GM12874 (cell line): Measurements from ENCODE around the gene CLCN2.

Experiments
- TF ChIP-seq, protein P1 (sequence below): IDR thresholded peaks from 2 replicates; pipeline ENCODE4 v1.5.1; 2011; ENCODE audit warnings: low read depth, mild to moderate bottlenecking, control low read depth, low read length, moderate library complexity; ENCODE audit not compliant: insufficient read depth

CLCN2 gene

DNA sequence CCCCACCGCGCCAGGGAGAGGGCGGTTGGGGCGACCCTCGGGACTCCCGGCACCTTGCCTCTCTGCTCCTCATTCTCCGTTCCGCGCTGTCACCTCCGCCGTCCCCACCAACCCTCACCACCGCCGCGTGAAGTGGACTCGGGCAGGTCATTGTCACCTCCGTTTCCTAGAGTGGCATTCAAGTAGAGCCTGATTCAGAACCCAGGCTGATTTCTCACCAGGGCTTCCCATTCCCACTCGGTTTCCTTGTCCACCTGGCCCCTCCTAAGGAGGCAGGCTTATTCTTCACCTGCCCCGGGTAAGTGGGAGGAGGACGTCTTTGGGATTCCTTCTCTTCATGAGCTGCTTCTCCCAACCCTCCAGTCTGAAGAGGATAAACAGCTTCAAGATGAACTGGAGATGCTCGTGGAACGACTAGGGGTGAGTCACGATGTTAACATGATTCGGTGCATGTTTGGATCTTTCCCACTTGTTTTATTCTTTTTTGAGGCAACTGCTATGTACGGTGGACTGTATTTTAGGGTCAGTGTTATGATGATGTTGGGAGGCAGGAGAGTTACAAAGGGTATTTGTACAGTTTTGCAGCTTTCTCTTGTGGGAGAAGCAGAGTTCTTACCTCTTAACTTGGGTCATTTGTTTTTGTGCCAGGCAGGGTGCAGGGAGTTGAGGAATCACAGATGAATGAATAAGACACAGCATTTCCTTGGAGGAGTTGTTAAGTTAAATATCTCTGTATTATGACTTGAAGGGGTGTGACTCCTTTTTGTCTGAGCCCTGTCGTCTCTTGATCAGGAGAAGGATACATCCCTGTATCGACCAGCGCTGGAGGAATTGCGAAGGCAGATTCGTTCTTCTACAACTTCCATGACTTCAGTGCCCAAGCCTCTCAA is 61.7 kb downstream of the CLCN2 start:
- TF ChIP-seq, protein P1, sequence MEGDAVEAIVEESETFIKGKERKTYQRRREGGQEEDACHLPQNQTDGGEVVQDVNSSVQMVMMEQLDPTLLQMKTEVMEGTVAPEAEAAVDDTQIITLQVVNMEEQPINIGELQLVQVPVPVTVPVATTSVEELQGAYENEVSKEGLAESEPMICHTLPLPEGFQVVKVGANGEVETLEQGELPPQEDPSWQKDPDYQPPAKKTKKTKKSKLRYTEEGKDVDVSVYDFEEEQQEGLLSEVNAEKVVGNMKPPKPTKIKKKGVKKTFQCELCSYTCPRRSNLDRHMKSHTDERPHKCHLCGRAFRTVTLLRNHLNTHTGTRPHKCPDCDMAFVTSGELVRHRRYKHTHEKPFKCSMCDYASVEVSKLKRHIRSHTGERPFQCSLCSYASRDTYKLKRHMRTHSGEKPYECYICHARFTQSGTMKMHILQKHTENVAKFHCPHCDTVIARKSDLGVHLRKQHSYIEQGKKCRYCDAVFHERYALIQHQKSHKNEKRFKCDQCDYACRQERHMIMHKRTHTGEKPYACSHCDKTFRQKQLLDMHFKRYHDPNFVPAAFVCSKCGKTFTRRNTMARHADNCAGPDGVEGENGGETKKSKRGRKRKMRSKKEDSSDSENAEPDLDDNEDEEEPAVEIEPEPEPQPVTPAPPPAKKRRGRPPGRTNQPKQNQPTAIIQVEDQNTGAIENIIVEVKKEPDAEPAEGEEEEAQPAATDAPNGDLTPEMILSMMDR = no peak

DNA sequence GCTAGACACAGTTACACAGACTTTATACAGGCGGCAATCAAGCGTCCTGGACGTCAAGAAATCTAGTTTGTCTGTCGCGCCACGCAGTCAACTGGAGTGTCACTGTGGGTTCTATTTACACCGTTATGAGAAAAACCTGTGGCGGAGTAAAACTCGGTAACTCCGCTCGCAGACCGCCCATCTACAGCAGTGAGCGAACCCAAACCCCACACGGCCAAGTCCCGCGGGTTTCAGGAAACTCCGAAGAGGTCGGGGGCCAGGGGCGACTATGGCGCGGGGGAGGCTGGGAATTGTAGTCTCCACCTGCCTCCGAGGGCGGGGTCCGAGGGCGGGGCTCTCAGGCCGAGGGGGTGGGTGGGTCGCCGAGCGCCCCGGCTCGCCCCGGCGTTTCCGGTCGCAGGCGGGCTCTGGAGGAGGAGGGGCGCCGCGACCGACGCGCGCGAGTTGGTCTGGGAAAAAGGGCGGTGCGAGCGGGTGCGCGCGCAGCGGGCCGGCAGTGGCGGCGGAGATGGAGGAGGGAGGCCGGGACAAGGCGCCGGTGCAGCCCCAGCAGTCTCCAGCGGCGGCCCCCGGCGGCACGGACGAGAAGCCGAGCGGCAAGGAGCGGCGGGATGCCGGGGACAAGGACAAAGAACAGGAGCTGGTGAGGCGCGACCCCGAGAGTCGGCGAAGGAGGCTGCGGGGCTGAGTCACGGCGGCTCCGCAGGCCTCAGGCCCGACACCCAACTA is 62.5 kb downstream of the CLCN2 start, which contains the start of gene PSMD2:
Gene PSMD2 (plus strand): TSS at position 483 of the 729 bp plus-strand sequence. CDS start 26 bp downstream, at position 509.
- TF ChIP-seq, protein P1 = no peak

DNA sequence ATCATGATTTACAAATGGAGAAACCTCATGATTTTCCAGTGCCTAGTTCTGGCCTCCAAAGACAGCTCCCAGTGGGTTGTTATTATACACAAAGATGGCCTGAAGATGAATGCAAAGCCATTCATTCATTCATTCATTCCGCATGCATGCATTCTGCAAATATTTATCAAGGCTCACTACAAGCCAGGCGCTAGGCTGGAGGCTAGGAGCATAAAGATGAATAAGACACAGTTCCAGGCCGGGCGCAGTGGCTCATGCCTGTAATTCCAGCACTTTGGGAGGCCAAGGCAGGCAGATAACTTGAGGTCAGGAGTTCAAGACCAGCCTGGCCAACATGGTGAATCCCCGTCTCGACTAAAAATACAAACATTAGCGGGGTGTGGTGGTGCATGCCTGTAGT is 64.8 kb downstream of the CLCN2 start:
- TF ChIP-seq, protein P1 = no peak
